Neural progenitor cell (in vitro differentiated cells): Measurements from ENCODE around the gene NFIA. TPM values are rescaled to one million over a fixed set of nuclear protein-coding genes. Genes with fewer than 3 reads are reported as not detected.

Experiments used
- DNase-seq: peaks from one replicate; pipeline ENCODE4 v3.0.0-alpha.2; 2016; ENCODE audit warnings: low spot score
- H2AFZ ChIP-seq: fragments of 200-600 bp; sonication (generic); replicated peaks from 2 replicates; pipeline ENCODE4 v1.6.1; 2016; ENCODE audit warnings: antibody characterized with exemption
- H3F3A ChIP-seq: fragments of 200-600 bp; sonication (generic); 2 replicates; pipeline ENCODE4 v1.6.1; 2016; ENCODE audit warnings: antibody characterized with exemption, low read depth
- H3K27ac ChIP-seq: fragments of 200-600 bp; sonication (generic); 2 replicates; pipeline ENCODE4 v1.5.1; 2016; ENCODE audit warnings: mild to moderate bottlenecking
- H3K27me3 ChIP-seq: fragments of 200-600 bp; sonication (generic); 2 replicates; pipeline ENCODE4 v1.6.1; 2016; ENCODE audit warnings: mild to moderate bottlenecking, moderate library complexity
- H3K36me3 ChIP-seq: fragments of 200-600 bp; sonication (generic); 2 replicates; pipeline ENCODE4 v1.5.1; 2016
- H3K4me1 ChIP-seq: fragments of 200-600 bp; sonication (generic); 2 replicates; pipeline ENCODE4 v1.6.1; 2016; ENCODE audit warnings: mixed run types
- H3K4me2 ChIP-seq: fragments of 200-600 bp; sonication (generic); 2 replicates; pipeline ENCODE4 v1.6.1; 2016
- H3K4me3 ChIP-seq: fragments of 200-600 bp; sonication (generic); 2 replicates; pipeline ENCODE4 v1.5.1; 2016
- H3K79me2 ChIP-seq: fragments of 200-600 bp; sonication (generic); 2 replicates; pipeline ENCODE4 v1.6.1; 2016; ENCODE audit warnings: low read depth
- H3K9ac ChIP-seq: fragments of 200-600 bp; sonication (generic); 2 replicates; pipeline ENCODE4 v1.6.1; 2016
- H3K9me3 ChIP-seq: fragments of 200-600 bp; sonication (generic); 2 replicates; pipeline ENCODE4 v1.5.1; 2016; ENCODE audit warnings: low read depth
- H4K20me1 ChIP-seq: fragments of 200-600 bp; sonication (generic); 2 replicates; pipeline ENCODE4 v1.6.1; 2016; ENCODE audit warnings: low read depth
- H3K27ac Mint-ChIP-seq: 3 replicates; pipeline ENCODE4 v1.8.0; 2021; ENCODE audit warnings: mixed read lengths
- H3K27me3 Mint-ChIP-seq: 2 replicates; pipeline ENCODE4 v1.8.0; 2022; ENCODE audit warnings: low read depth, mild to moderate bottlenecking, inconsistent platforms, moderate library complexity, mixed read lengths; ENCODE audit not compliant: insufficient read depth
- H3K36me3 Mint-ChIP-seq: 3 replicates; pipeline ENCODE4 v1.8.0; 2021; ENCODE audit warnings: mixed read lengths
- H3K4me1 Mint-ChIP-seq: 3 replicates; pipeline ENCODE4 v1.8.0; 2021; ENCODE audit warnings: mixed read lengths
- H3K4me3 Mint-ChIP-seq: 3 replicates; pipeline ENCODE4 v1.8.0; 2021; ENCODE audit warnings: mild to moderate bottlenecking, moderate library complexity, mixed read lengths
- H3K9me3 Mint-ChIP-seq: 3 replicates; pipeline ENCODE4 v1.8.0; 2020; ENCODE audit warnings: mixed read lengths
- EZH2 ChIP-seq: fragments of 200-600 bp; sonication (generic); IDR thresholded peaks from 2 replicates; pipeline ENCODE4 v1.6.1; 2017; ENCODE audit warnings: antibody characterized with exemption, mild to moderate bottlenecking, moderate library complexity
- EZH2phosphoT487 ChIP-seq: fragments of 200-600 bp; sonication (generic); IDR thresholded peaks from 2 replicates; pipeline ENCODE4 v1.6.1; 2017; ENCODE audit warnings: antibody characterized with exemption
- total RNA-seq: library from RNA; depleted of rRNA; stranded (reverse); fragments of >200 nt; gene quantifications from 2 replicates; pipeline ENCODE4 v1.2.3, GENCODE V29; 2015; ENCODE audit warnings: low replicate concordance
- TF ChIP-seq, protein P1 (sequence below): fragments of 200-600 bp; sonication (generic); IDR thresholded peaks from 2 replicates; pipeline ENCODE4 v1.5.1; 2017; ENCODE audit warnings: antibody characterized with exemption, mild to moderate bottlenecking

NFIA gene
- total RNA-seq, 1 donor from 2014 or later: 5.3 TPM

DNA sequence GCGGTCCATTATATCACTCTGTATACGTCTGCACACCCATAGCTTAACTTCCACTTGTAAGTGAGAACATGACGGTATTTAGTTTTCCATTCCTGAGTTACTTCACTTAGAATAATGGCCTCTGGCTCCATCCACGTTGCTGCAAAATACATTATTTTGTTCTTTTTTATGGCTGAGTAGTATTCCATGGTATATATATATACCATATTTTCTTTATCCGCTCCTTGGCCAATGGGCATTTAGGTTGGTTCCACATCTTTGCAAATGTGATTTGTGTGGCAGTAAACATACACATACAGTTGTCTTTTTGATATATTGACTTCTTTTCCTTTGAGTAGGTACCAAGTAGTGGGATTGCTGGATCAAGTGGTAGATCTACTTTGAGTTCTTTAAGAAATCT lies 245.1 kb downstream of the NFIA start:
- peaks cover 3% of the 10 kb centered on the region for H3K9me3 Mint-ChIP-seq
- Histone ChIP-seq H3K36me3 (no peaks in the 10 kb centered on the region), H4K20me1 (no peaks in the 10 kb centered on the region), H3K9me3 (no peaks in the 10 kb centered on the region), H2AFZ (no peak overlapping the region), H3K27me3 (no peaks in the 10 kb centered on the region), H3K4me3 (no peak overlapping the region), H3K9ac (no peak overlapping the region), H3K4me2 (no peak overlapping the region), H3K4me1 (no peaks in the 10 kb centered on the region), H3F3A (no peaks in the 10 kb centered on the region), H3K79me2 (no peaks in the 10 kb centered on the region), H3K27ac (no peak overlapping the region)
- H3K4me3 Mint-ChIP-seq: no peak overlapping the region
- DNase-seq: no peak
- no peak for TF ChIP-seq EZH2
- TF ChIP-seq, protein P1, sequence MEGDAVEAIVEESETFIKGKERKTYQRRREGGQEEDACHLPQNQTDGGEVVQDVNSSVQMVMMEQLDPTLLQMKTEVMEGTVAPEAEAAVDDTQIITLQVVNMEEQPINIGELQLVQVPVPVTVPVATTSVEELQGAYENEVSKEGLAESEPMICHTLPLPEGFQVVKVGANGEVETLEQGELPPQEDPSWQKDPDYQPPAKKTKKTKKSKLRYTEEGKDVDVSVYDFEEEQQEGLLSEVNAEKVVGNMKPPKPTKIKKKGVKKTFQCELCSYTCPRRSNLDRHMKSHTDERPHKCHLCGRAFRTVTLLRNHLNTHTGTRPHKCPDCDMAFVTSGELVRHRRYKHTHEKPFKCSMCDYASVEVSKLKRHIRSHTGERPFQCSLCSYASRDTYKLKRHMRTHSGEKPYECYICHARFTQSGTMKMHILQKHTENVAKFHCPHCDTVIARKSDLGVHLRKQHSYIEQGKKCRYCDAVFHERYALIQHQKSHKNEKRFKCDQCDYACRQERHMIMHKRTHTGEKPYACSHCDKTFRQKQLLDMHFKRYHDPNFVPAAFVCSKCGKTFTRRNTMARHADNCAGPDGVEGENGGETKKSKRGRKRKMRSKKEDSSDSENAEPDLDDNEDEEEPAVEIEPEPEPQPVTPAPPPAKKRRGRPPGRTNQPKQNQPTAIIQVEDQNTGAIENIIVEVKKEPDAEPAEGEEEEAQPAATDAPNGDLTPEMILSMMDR: no peak
- no peak for TF ChIP-seq EZH2phosphoT487
- H3K27me3 Mint-ChIP-seq: peaks cover 2% of the 10 kb centered on the region
- no peak overlapping the region for H3K27ac Mint-ChIP-seq
- peaks cover 8% of the 10 kb centered on the region for H3K36me3 Mint-ChIP-seq
- H3K4me1 Mint-ChIP-seq: peaks cover 23% of the 10 kb centered on the region

- Mint-ChIP-seq H3K27ac (no peak overlapping the region), H3K4me3 (no peak overlapping the region), H3K27me3 (peaks cover 2% of the 10 kb centered on the region), H3K9me3 (peaks cover 3% of the 10 kb centered on the region), H3K4me1 (peaks cover 26% of the 10 kb centered on the region), H3K36me3 (peaks cover 9% of the 10 kb centered on the region)
- H3K4me3 ChIP-seq: no peak overlapping the region
- DNase-seq: no peak
- no peak overlapping the region for H3K9ac ChIP-seq
- H3F3A ChIP-seq: no peaks in the 10 kb centered on the region
- H3K27ac ChIP-seq: no peak overlapping the region
- no peaks in the 10 kb centered on the region for H3K36me3 ChIP-seq
- no peak overlapping the region for H2AFZ ChIP-seq
- H3K4me2 ChIP-seq: no peak overlapping the region
- H3K4me1 ChIP-seq: no peaks in the 10 kb centered on the region
- no peaks in the 10 kb centered on the region for H4K20me1 ChIP-seq
- no peaks in the 10 kb centered on the region for H3K79me2 ChIP-seq
- H3K9me3 ChIP-seq: no peaks in the 10 kb centered on the region
- TF ChIP-seq, protein P1: no peak
- TF ChIP-seq EZH2 (no peak), EZH2phosphoT487 (no peak)
- no peaks in the 10 kb centered on the region for H3K27me3 ChIP-seq
These were observed 247.2 kb downstream of the NFIA start for GRCh38 chr1:61329556-61329955.

DNA sequence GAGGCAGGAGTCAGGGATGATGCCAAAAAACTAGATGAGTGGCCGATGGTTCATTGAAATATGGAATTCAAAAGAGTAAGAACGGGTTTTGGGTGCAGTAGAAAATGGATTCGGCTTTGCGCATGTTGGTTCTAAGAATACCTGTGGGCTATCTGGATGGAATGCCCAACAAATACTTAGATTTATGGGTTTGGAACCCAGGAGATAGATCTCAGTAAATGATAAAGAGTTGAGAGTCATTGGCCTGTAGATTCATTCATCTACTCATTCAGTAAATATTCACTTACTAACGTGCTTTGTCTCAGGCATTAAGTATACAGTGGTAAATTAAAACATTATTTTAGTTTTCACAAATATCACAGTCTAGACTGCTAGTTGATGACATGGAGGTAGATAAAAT lies 247.7 kb downstream of the NFIA start:
- Histone ChIP-seq H3K27me3 (no peaks in the 10 kb centered on the region), H4K20me1 (no peaks in the 10 kb centered on the region), H3K79me2 (no peaks in the 10 kb centered on the region), H3K27ac (no peak overlapping the region), H3F3A (no peaks in the 10 kb centered on the region), H3K4me2 (no peak overlapping the region), H3K4me1 (no peaks in the 10 kb centered on the region), H3K9ac (no peak overlapping the region), H2AFZ (no peak overlapping the region), H3K9me3 (no peaks in the 10 kb centered on the region), H3K4me3 (no peak overlapping the region), H3K36me3 (no peaks in the 10 kb centered on the region)
- DNase-seq: no peak
- Mint-ChIP-seq H3K4me3 (no peak overlapping the region), H3K36me3 (peaks cover 9% of the 10 kb centered on the region), H3K4me1 (peaks cover 26% of the 10 kb centered on the region), H3K27ac (no peak overlapping the region), H3K27me3 (peaks cover 2% of the 10 kb centered on the region), H3K9me3 (peaks cover 3% of the 10 kb centered on the region)
- TF ChIP-seq EZH2: no peak
- TF ChIP-seq, protein P1: no peak
- no peak for TF ChIP-seq EZH2phosphoT487

GRCh38 chr1:61330571-61330970 lies 248.2 kb downstream of the NFIA start:
- H3K4me1 ChIP-seq: no peaks in the 10 kb centered on the region
- no peak overlapping the region for H3K27ac ChIP-seq
- no peaks in the 10 kb centered on the region for H3K79me2 ChIP-seq
- Mint-ChIP-seq H3K36me3 (peaks cover 6% of the 10 kb centered on the region), H3K4me1 (peaks cover 22% of the 10 kb centered on the region), H3K27me3 (peaks cover 2% of the 10 kb centered on the region), H3K27ac (no peak overlapping the region), H3K9me3 (peaks cover 3% of the 10 kb centered on the region), H3K4me3 (no peak overlapping the region)
- H2AFZ ChIP-seq: no peak overlapping the region
- no peaks in the 10 kb centered on the region for H3K36me3 ChIP-seq
- H4K20me1 ChIP-seq: no peaks in the 10 kb centered on the region
- TF ChIP-seq, protein P1: no peak
- TF ChIP-seq EZH2phosphoT487 (no peak), EZH2 (no peak)
- H3K27me3 ChIP-seq: no peaks in the 10 kb centered on the region
- no peaks in the 10 kb centered on the region for H3K9me3 ChIP-seq
- no peak for DNase-seq
- no peaks in the 10 kb centered on the region for H3F3A ChIP-seq
- no peak overlapping the region for H3K4me3 ChIP-seq
- no peak overlapping the region for H3K9ac ChIP-seq
- H3K4me2 ChIP-seq: no peak overlapping the region
